ENCODE measurements around the gene ALB. TPM values are rescaled to one million over a fixed set of nuclear protein-coding genes. Genes with fewer than 3 reads are reported as not detected.

The ALB gene
- total and polyA plus RNA-seq, 2 donors (not counting 1 experiment from before 2014, with no cell fraction given), result 0.24 TPM; not detected in 1

DNA sequence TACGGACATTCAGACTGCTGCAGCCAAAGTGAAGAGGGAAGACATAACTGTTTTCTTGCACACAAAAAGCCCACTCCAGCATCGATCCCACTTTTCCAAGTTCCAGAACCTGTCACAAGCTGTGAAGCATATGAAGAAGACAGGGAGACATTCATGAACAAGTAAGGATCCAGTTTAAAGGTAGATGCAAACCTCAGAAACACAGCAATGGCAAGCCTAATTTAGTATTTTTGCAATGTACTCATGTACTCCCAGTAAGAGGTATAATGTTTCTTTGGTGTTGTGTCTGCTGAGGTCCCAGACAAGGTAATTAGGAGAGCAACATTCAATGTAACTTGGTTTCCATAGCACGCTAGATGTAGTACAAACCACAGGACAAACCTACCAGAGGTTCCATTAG, 36.6 kb downstream of the ALB start:
- H3K9me3 Mint-ChIP-seq (ENCODE audit: insufficient read depth), result no peaks in the 10 kb centered on the region
- Histone ChIP-seq H3K27ac (ENCODE audit: low read length in 2 of 2) (no peak overlapping the region), H4K20me1 (ENCODE audit: control insufficient read depth, insufficient read depth, low read length, poor library complexity, severe bottlenecking) (no peaks in the 10 kb centered on the region), H3K79me2 (ENCODE audit: control insufficient read depth, insufficient read depth, low read length) (no peaks in the 10 kb centered on the region), H2AFZ (ENCODE audit: insufficient read depth, low read depth, low read length, poor library complexity, severe bottlenecking) (no peak overlapping the region), H3K36me3 (replicated peaks in 1 of 2; ENCODE audit: control extremely low read depth in 1 of 2, control insufficient read depth in 1 of 2, extremely low read depth in 1 of 2, insufficient read depth in 2 of 2, low read length in 1 of 2) (no peaks in the 10 kb centered on the region), H3K9ac (ENCODE audit: low read length) (no peak overlapping the region), H3K4me3 (ENCODE audit: control extremely low read depth in 1 of 5, extremely low read depth in 1 of 5, insufficient read depth in 1 of 5, low read depth in 2 of 5, low read length in 4 of 5) (no peak overlapping the region), H3K9me3 (ENCODE audit: control extremely low read depth in 1 of 3, control insufficient read depth in 2 of 3, insufficient read depth in 1 of 3, low read length in 2 of 3) (no peaks in the 10 kb centered on the region), H3K4me1 (ENCODE audit: control insufficient read depth in 2 of 2, insufficient read depth in 2 of 2, low read length in 2 of 2) (no peaks in the 10 kb centered on the region), H3K4me2 (replicated peaks; ENCODE audit: low read depth, low read length, poor library complexity, severe bottlenecking) (no peak overlapping the region), H3K27me3 (replicated peaks in 1 of 4; ENCODE audit: control extremely low read depth in 1 of 4, control insufficient read depth in 3 of 4, insufficient read depth in 4 of 4, low read length in 3 of 4) (no peaks in the 10 kb centered on the region)
- H3K27ac Mint-ChIP-seq, result no peak overlapping the region
- CTCF ChIA-PET, result no interaction called here
- no peak for DNase-seq
- ATAC-seq (ENCODE audit: low read depth), result no peak
- intact Hi-C loops (cut with micrococcal nuclease), result no loop called here
- WGBS (ENCODE audit: insufficient coverage), result 100% methylated on average over 1 of the region's 3 CpGs
- peaks cover 20% of the 10 kb centered on the region for H3K27me3 Mint-ChIP-seq
- no peak overlapping the region for H3K4me3 Mint-ChIP-seq
- POLR2A ChIA-PET, result no interaction called here
- no peak for TF ChIP-seq EZH2 (IDR thresholded peaks at IDR 0.05; ENCODE audit: borderline replicate concordance, insufficient read depth, low read depth, low read length, poor library complexity, severe bottlenecking)
- TF ChIP-seq, protein P1, sequence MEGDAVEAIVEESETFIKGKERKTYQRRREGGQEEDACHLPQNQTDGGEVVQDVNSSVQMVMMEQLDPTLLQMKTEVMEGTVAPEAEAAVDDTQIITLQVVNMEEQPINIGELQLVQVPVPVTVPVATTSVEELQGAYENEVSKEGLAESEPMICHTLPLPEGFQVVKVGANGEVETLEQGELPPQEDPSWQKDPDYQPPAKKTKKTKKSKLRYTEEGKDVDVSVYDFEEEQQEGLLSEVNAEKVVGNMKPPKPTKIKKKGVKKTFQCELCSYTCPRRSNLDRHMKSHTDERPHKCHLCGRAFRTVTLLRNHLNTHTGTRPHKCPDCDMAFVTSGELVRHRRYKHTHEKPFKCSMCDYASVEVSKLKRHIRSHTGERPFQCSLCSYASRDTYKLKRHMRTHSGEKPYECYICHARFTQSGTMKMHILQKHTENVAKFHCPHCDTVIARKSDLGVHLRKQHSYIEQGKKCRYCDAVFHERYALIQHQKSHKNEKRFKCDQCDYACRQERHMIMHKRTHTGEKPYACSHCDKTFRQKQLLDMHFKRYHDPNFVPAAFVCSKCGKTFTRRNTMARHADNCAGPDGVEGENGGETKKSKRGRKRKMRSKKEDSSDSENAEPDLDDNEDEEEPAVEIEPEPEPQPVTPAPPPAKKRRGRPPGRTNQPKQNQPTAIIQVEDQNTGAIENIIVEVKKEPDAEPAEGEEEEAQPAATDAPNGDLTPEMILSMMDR (IDR thresholded peaks at IDR 0.05), result no peak
- no peaks in the 10 kb centered on the region for H3K4me1 Mint-ChIP-seq

DNA sequence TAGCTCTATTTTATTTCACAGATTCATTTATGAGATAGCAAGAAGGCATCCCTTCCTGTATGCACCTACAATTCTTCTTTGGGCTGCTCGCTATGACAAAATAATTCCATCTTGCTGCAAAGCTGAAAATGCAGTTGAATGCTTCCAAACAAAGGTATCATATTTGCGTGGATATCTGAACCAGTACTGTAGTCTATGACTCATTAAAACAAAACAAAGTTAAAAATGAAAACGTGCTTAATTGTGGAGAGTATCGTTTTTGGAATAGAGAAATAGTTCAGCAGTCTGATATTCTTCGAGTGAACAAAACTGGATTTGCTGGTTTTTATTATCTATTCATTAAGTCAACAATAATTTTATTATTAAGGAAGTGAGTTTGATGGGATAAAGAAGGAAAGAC, 38.2 kb downstream of the ALB start:
- no peak for DNase-seq
- ATAC-seq (ENCODE audit: low read depth), result no peak
- H3K9ac ChIP-seq (ENCODE audit: low read length), result no peak overlapping the region
- H3K4me3 ChIP-seq (ENCODE audit: control extremely low read depth in 1 of 5, extremely low read depth in 1 of 5, insufficient read depth in 1 of 5, low read depth in 2 of 5, low read length in 4 of 5), result no peak overlapping the region
- H3K4me1 Mint-ChIP-seq, result no peaks in the 10 kb centered on the region
- ChIA-PET CTCF (no interaction called here), POLR2A (no interaction called here)
- peaks cover 20% of the 10 kb centered on the region for H3K27me3 Mint-ChIP-seq
- H3K79me2 ChIP-seq (ENCODE audit: control insufficient read depth, insufficient read depth, low read length), result no peaks in the 10 kb centered on the region
- TF ChIP-seq, protein P1 (IDR thresholded peaks at IDR 0.05), result no peak
- TF ChIP-seq EZH2 (IDR thresholded peaks at IDR 0.05; ENCODE audit: borderline replicate concordance, insufficient read depth, low read depth, low read length, poor library complexity, severe bottlenecking), result no peak
- no peaks in the 10 kb centered on the region for H4K20me1 ChIP-seq (ENCODE audit: control insufficient read depth, insufficient read depth, low read length, poor library complexity, severe bottlenecking)
- H3K27me3 ChIP-seq (replicated peaks in 1 of 4; ENCODE audit: control extremely low read depth in 1 of 4, control insufficient read depth in 3 of 4, insufficient read depth in 4 of 4, low read length in 3 of 4), result no peaks in the 10 kb centered on the region
- H2AFZ ChIP-seq (ENCODE audit: insufficient read depth, low read depth, low read length, poor library complexity, severe bottlenecking), result no peak overlapping the region
- no peak overlapping the region for H3K4me3 Mint-ChIP-seq
- intact Hi-C loops (cut with micrococcal nuclease), result no loop called here
- H3K4me2 ChIP-seq (replicated peaks; ENCODE audit: low read depth, low read length, poor library complexity, severe bottlenecking), result no peak overlapping the region
- H3K27ac ChIP-seq (ENCODE audit: low read length in 2 of 2), result no peak overlapping the region
- H3K9me3 ChIP-seq (ENCODE audit: control extremely low read depth in 1 of 3, control insufficient read depth in 2 of 3, insufficient read depth in 1 of 3, low read length in 2 of 3), result no peaks in the 10 kb centered on the region
- no peak overlapping the region for H3K27ac Mint-ChIP-seq
- no CpG with 5 or more reads among the region's 5 CpGs for WGBS (ENCODE audit: insufficient coverage)
- H3K4me1 ChIP-seq (ENCODE audit: control insufficient read depth in 2 of 2, insufficient read depth in 2 of 2, low read length in 2 of 2), result no peaks in the 10 kb centered on the region
- H3K9me3 Mint-ChIP-seq (ENCODE audit: insufficient read depth), result no peaks in the 10 kb centered on the region
- H3K36me3 ChIP-seq (replicated peaks in 1 of 2; ENCODE audit: control extremely low read depth in 1 of 2, control insufficient read depth in 1 of 2, extremely low read depth in 1 of 2, insufficient read depth in 2 of 2, low read length in 1 of 2), result no peaks in the 10 kb centered on the region
